ENCODE results near the gene DRC7. TPM values are rescaled to one million over a fixed set of nuclear protein-coding genes. Genes with fewer than 3 reads are reported as not detected.
"Not testable (repeated sequence)": the region's sequence is repeated elsewhere in the genome, so short reads cannot be mapped to it uniquely, and the experiment has no call there.

The DRC7 gene
- total RNA-seq, 2 donors from 2014 or later, result not detected

DNA sequence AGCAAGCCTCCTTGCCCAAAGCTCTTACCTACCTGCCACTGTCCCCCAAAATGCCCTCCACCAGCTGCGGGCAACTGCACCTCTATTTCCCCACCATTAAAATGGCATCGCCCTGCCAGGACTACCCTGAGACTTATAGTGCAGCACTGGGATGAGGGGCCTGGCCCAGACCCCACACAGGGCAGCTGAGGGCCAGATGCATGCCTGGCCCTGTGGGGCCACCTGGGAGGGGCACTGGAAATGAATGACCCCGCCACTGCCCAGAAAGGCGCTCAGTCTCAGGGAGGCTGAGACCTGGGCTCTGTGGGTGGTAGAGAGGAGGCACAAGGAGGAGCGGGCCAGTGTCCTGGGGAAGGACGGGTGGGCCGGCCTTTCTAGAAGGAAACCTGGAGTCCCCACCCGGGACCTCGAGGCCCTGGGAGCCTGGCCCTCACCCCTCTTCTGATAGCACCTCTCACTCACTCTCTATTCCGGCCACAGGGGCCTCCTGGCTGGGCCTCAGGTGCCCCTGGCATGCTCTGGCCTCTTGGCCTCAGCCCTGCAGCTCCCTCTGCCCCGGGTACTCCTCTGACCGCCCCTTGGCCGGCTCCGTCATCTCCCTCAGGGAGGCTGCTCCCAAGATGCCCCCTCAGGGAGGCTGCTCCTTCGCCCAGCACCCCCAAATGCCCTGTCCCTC lies 67.9 kb downstream of the DRC7 start:
- DNase-seq (no peak), ATAC-seq (no peak)
- intact Hi-C loops (cut with DNase I), result loop anchor here in 1 of 2 donors (5.0 kb wide), 1 partner anchor 35 kb away; no protein-coding TSS in a partner anchor

GRCh38 chr16:57763285-57764005 lies 68.8 kb downstream of the DRC7 start:
- ATAC-seq, result no peak
- intact Hi-C loops (cut with DNase I), result loop anchor here in 1 of 2 donors (5.0 kb wide), 1 partner anchor 34 kb away; no protein-coding TSS in a partner anchor
- DNase-seq, result no peak

DNA sequence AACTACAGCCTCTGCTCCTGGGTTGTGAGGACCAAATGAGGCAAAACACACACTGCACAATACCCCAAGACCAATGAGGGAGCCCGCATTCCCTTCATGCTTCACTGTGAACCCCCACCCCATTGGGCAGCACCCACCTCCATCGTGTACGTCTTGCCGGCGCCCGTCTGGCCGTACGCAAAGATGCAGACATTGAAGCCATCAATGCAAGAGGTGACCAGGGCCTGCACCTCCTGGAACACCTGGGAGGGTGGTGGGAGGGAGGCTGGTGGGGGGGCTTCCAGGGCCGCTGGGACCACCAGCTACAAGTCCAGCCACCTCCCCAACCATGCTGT lies 69.4 kb downstream of the DRC7 start:
- intact Hi-C loops (cut with DNase I), result loop anchor here in 1 of 2 donors (5.0 kb wide), 1 partner anchor 33 kb away; no protein-coding TSS in a partner anchor
- ATAC-seq (no peak), DNase-seq (no peak)

- ATAC-seq (peak; percentile 36 to 62), DNase-seq (no peak)
- intact Hi-C loops (cut with DNase I), result loop anchor here in 1 of 2 donors (5.0 kb wide), 1 partner anchor 33 kb away; no protein-coding TSS in a partner anchor
These were observed 69.9 kb downstream of the DRC7 start for GRCh38 chr16:57764341-57765159.

DNA sequence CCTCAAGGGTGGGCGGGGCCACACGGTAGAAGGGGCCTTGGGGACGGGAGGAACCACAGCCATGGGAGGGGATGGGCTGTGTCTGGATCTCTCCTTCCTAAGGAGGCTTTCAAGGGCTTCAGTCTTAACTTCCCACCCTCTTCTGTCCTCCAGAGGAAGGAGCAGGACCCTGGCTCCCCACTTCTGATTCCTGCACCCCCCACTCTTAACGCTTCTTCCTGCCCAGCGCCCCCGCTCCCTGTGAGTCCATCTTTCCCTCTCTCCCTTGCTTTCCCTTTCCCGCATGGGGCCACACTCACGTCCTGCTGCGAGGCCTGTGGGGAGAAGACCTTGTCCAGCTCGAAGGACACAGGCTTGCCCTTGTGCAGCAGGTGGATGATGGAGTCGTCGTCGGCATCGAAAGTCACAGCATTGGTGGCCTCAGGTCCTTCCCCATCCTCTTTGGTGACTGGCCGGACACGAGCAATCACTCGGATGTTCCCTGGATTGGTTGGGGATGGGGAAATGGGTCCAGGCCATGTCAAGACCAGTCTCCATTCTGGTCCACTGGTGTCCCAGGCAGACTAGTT lies 70.6 kb downstream of the DRC7 start:
- DNase-seq (no peak), ATAC-seq (peak in 1 of 2 donors; percentile 13)
- intact Hi-C loops (cut with DNase I), result no loop called here

- DNase-seq (no peak), ATAC-seq (no peak)
- intact Hi-C loops (cut with DNase I), result no loop called here
These were observed 72.2 kb downstream of the DRC7 start for GRCh38 chr16:57766714-57767348.

GRCh38 chr16:57769541-57770145 lies 75.0 kb downstream of the DRC7 start:
- DNase-seq (no peak), ATAC-seq (no peak)
- intact Hi-C loops (cut with DNase I), result no loop called here

DNA sequence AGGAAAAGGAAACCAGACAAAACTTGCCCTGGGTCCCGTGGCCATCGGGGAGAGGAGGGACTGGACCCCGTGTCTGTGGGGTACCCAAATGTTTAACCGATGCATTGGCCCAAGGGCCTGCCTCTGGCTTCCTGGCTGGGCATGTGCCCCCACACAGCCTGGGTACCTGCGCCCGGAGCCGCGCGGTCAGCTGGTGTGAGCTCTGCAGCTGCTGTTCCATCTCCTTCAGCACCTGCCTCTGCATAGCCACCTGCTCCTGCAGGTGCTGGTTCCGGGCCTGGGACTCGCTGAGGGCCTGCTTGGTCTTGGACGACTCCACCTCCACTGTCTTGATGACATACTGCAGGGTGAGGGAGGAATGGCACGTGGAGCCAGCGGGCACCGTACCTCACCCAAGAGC lies 75.8 kb downstream of the DRC7 start:
- ATAC-seq (no peak), DNase-seq (no peak)
- intact Hi-C loops (cut with DNase I), result no loop called here

DNA sequence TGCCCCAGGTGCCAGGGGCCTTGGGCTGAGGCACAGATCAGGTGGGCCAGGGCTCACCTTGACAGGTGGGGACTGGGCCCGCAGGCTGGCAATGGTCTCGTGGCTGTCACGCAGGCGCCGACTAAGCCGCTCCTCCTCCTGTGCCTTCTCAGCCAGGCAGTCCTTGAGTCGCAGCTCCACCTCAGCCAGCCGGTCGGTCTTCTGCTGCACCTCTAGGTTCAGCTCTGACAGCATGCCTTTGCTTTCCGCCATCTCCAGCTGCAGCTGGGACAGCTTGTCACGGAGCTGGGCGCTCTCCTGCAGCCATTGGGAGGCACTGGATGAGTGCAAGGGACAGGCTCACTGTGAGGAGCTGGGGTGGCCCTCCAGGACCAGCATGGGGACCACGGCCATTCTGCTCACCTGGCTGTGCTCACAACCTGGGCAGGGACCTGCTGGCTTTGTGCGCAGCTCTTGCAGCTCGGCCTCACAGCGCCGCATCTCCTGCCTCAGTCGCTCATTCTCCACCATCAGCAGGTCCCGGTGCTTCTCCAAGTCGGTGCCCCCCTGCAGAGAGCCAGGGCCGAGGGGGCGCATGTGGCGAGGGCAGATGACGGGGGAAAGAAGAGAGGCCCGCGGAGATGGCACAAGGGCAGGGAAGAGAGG lies 76.7 kb downstream of the DRC7 start:
- DNase-seq (no peak), ATAC-seq (no peak)
- intact Hi-C loops (cut with DNase I), result no loop called here

GRCh38 chr16:57773019-57773418 lies 78.4 kb downstream of the DRC7 start:
- intact Hi-C loops (cut with DNase I), result no loop called here

GRCh38 chr16:57773655-57774295 lies 79.2 kb downstream of the DRC7 start:
- ATAC-seq (no peak), DNase-seq (no peak)

More at GRCh38 chr16:57773019-57773418, 78.4 kb downstream of the DRC7 start:
- ATAC-seq, result no peak
- no peak for DNase-seq

DNA sequence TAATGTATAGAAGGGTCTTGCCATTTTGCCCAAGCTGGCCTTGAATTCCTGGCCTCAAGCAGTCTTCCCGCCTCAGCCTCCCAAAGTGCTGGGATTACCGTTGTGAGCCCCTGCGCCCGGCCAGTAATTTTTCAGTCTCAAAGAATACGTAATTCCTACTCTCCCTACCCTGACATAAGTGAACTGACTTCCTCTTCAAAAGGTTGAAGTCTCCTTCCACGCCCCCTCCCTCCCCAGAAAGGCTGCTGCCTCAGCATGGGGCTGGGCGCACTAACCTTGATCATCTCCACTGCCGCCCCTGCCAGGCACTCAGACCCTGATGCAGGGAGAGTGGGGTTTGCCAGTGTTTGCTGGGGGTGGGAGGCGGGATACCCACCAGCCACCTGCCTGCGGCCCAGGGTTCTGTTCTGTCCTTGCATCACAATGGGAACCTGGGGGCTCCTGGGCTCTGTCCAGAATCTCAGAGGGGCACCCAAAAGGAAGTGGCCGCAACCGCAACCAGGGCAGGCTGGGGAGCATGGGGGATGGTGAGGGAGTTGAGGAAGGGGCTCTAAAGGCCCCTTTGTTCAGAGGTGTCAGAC lies 80.2 kb downstream of the DRC7 start:
- intact Hi-C loops (cut with DNase I), result no loop called here
- no peak for DNase-seq
- ATAC-seq, result no peak

More at GRCh38 chr16:57773655-57774295, 79.2 kb downstream of the DRC7 start:
- intact Hi-C loops (cut with DNase I), result no loop called here

- no peak for DNase-seq
- intact Hi-C loops (cut with DNase I), result no loop called here
- peak; percentile 9 to 78 for ATAC-seq
These were observed 81.3 kb downstream of the DRC7 start for GRCh38 chr16:57775661-57776469.

DNA sequence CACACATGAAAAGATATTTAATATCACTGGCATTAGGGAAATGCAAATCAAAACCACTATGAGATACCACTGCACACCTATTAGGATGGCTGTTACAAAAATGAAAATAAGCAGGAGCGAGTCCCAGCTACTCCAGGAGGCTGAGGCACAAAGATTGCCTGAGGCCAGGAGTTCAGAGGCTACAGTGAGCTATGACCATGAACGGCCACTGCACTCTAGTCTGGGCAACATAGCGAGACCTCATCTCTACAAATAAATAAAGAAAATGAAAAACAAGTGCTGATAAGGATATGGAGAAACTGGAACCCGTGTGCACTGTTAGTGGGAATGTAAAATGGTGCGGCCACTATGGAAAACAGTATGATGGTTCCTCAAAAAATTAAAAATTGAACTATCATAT lies 84.1 kb downstream of the DRC7 start:
- intact Hi-C loops (cut with DNase I), result no loop called here
- DNase-seq (no peak), ATAC-seq (no peak)

DNA sequence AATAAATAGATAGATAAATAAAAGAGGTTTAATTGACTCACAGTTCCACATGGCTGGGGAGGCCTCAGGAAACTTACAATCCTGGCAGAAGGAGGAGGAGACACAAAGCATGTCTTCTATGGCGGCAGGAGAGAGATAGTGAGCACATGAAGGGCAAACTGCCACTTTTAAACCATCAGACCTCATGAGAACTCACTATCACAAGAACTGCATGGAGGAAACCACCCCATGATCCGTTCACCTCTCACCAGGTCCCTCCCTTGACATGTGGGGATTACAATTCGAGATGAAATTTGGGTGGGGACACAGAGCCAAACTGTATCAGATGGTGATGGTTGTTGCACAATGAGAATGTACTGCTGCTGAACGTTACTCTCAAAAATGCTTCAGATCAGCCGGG lies 85.2 kb downstream of the DRC7 start:
- ATAC-seq; DNase-seq; intact Hi-C loops (cut with DNase I): not testable (repeated sequence)

DNA sequence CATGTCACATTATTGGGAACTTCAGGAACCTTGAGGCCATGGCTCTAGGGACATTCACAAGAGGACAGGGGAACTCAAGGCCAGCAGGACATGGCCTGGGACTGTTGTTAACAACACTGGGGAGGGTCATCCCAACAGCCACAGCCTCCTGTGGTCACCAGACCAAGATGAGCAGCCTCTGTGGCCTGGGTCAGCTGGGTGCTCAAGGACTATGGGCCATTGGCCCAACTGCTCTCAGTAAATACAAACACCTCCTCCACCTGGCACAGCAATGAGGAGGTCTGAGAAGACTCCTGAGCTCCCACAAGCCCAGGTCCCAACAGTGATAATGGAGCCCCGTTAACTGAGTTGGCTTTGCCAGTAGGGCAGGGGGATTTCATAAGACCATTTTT lies 86.7 kb downstream of the DRC7 start:
- intact Hi-C loops (cut with DNase I), result no loop called here
- DNase-seq, result no peak

More for the DNA sequence above, 86.7 kb downstream of the DRC7 start:
- no peak for ATAC-seq

All from left cardiac atrium (tissue), 4 donors.